ENCODE measurements around the gene VTI1A. TPM values are rescaled to one million over a fixed set of nuclear protein-coding genes. Genes with fewer than 3 reads are reported as not detected.

VTI1A gene
- total and polyA plus RNA-seq, 2 of the 13 experiments (the other 11 are each of a cell fraction or from before 2014, with no cell fraction given) = 11.7 to 32.7 TPM

GRCh38 chr10:112695539-112695938, 248.5 kb downstream of the VTI1A start (continued):
- TF ChIP-seq TRAFD1 (CRISPR knock-in tag; IDR thresholded peaks at IDR 0.05; ENCODE audit: borderline replicate concordance) (no peak), ZNF770 (CRISPR knock-in tag; IDR thresholded peaks at IDR 0.05) (no peak), ASH2L (IDR thresholded peaks at IDR 0.05; ENCODE audit: insufficient read length, low read depth, low read length) (peak; percentile 69), ZBTB42 (CRISPR knock-in tag; IDR thresholded peaks at IDR 0.05) (no peak), HDAC1 (CRISPR knock-in tag; IDR thresholded peaks at IDR 0.05) (peak; percentile 88), ARNT2 (CRISPR knock-in tag; IDR thresholded peaks at IDR 0.05; ENCODE audit: low read depth) (0 out of 2 replicates have a peak, but pooled peaks have one; percentile 33), ZNF777 (CRISPR knock-in tag; IDR thresholded peaks at IDR 0.05) (no peak), ZNF792 (CRISPR knock-in tag; IDR thresholded peaks at IDR 0.05) (peak; percentile 52; the same call in 1 of the 2 replicates), ZNF263 (CRISPR knock-in tag; IDR thresholded peaks at IDR 0.05) (no peak), NFAT5 (CRISPR knock-in tag; IDR thresholded peaks at IDR 0.05) (no peak), ZNF292 (CRISPR knock-in tag; IDR thresholded peaks at IDR 0.05; ENCODE audit: borderline replicate concordance, low read depth) (peak; percentile 28; the same call in 1 of the 2 replicates), CTCF (CRISPR knock-in tag; IDR thresholded peaks at IDR 0.05) (peak; percentile 25; the same call in 1 of the 2 replicates), RAD21 (CRISPR knock-in tag; IDR thresholded peaks at IDR 0.05) (peak; percentile 50), ZSCAN21 (CRISPR knock-in tag; IDR thresholded peaks at IDR 0.05; ENCODE audit: borderline replicate concordance) (peak; percentile 74; the same call in 1 of the 2 replicates), ZNF274 (CRISPR knock-in tag; IDR thresholded peaks at IDR 0.05) (no peak), RNF2 (conservative IDR thresholded peaks at IDR 0.05; ENCODE audit: low read depth) (no peak)

Data from HepG2 (cell line).